Trophoblast cell (in vitro differentiated cells and primary cell): ENCODE results near the gene MYCBPAP.
A peak's percentile ranks its signal among the peaks of the same experiment; 100 is the strongest.

Experiments
- DNase-seq, 2 donors: peaks; one replicate each; pipeline ENCODE4 v3.0.0-alpha.2; 2016
- H2AFZ ChIP-seq: 2 replicates; pipeline ENCODE4 v1.6.1; 2013; ENCODE audit warnings: low read length, moderate library complexity, mild to moderate bottlenecking; ENCODE audit not compliant: insufficient read depth, poor library complexity
- H2AK5ac ChIP-seq: 2 replicates; pipeline ENCODE4 v1.6.1; 2013; ENCODE audit warnings: mild to moderate bottlenecking, low read length
- H2BK120ac ChIP-seq: 2 replicates; pipeline ENCODE4 v1.6.1; 2013; ENCODE audit warnings: low read length, mild to moderate bottlenecking, moderate library complexity; ENCODE audit not compliant: insufficient read depth, poor library complexity
- H2BK12ac ChIP-seq: 2 replicates; pipeline ENCODE4 v1.6.1; 2013; ENCODE audit warnings: mild to moderate bottlenecking, low read length, moderate library complexity
- H2BK5ac ChIP-seq: 2 replicates; pipeline ENCODE4 v1.6.1; 2013; ENCODE audit warnings: low read length, low read depth, moderate library complexity, mild to moderate bottlenecking; ENCODE audit not compliant: poor library complexity
- H3K14ac ChIP-seq: 2 replicates; pipeline ENCODE4 v1.6.1; 2013; ENCODE audit warnings: mild to moderate bottlenecking, low read length
- H3K18ac ChIP-seq: 2 replicates; pipeline ENCODE4 v1.6.1; 2013; ENCODE audit warnings: mild to moderate bottlenecking, low read length
- H3K23ac ChIP-seq: 2 replicates; pipeline ENCODE4 v1.6.1; 2013; ENCODE audit warnings: low read length
- H3K27ac ChIP-seq: 2 replicates; pipeline ENCODE4 v1.5.1; 2013; ENCODE audit warnings: low read depth, mild to moderate bottlenecking, inconsistent platforms, low read length, moderate library complexity
- H3K27me3 ChIP-seq: 2 replicates; pipeline ENCODE4 v1.6.1; 2013; ENCODE audit warnings: inconsistent platforms, mild to moderate bottlenecking, low read length, moderate library complexity; ENCODE audit not compliant: insufficient read depth
- H3K36me3 ChIP-seq, 2 experiments: 1 replicate in 1 of 2; 2 replicates in 1 of 2; pipeline ENCODE4 v1.6.1; 2013; ENCODE audit warnings: low read length in 2 of 2, mild to moderate bottlenecking in 2 of 2, moderate library complexity in 1 of 2; ENCODE audit not compliant: insufficient read depth in 2 of 2, control insufficient read depth in 1 of 2
- H3K4ac ChIP-seq: 2 replicates; pipeline ENCODE4 v1.6.1; 2013; ENCODE audit warnings: low read depth, mild to moderate bottlenecking, low read length, moderate library complexity
- H3K4me1 ChIP-seq, 2 experiments: 1 replicate in 1 of 2; 2 replicates in 1 of 2; pipeline ENCODE4 v1.6.1; 2013; ENCODE audit warnings: low read length in 2 of 2, mild to moderate bottlenecking in 2 of 2, moderate library complexity in 1 of 2; ENCODE audit not compliant: insufficient read depth in 2 of 2, control insufficient read depth in 1 of 2
- H3K4me2 ChIP-seq: 2 replicates; pipeline ENCODE4 v1.6.1; 2013; ENCODE audit warnings: inconsistent platforms, mild to moderate bottlenecking, low read length, moderate library complexity
- H3K4me3 ChIP-seq: 2 replicates; pipeline ENCODE4 v1.5.1; 2013; ENCODE audit warnings: mild to moderate bottlenecking, low read depth, low read length, inconsistent platforms
- H3K79me1 ChIP-seq: one replicate; pipeline ENCODE4 v1.6.1; 2013; ENCODE audit warnings: low read length
- H3K79me2 ChIP-seq: 2 replicates; pipeline ENCODE4 v1.6.1; 2013; ENCODE audit warnings: low read length, mild to moderate bottlenecking; ENCODE audit not compliant: control insufficient read depth, insufficient read depth, poor library complexity
- H3K9ac ChIP-seq: 2 replicates; pipeline ENCODE4 v1.6.1; 2013; ENCODE audit warnings: mild to moderate bottlenecking, low read length
- H3K9me3 ChIP-seq: 2 replicates; pipeline ENCODE4 v1.6.1; 2013; ENCODE audit warnings: low read depth, mild to moderate bottlenecking, control low read depth, inconsistent platforms, low read length; ENCODE audit not compliant: insufficient read depth
- H4K12ac ChIP-seq: 2 replicates; pipeline ENCODE4 v1.6.1; 2013; ENCODE audit warnings: low read depth, mild to moderate bottlenecking, low read length, moderate library complexity
- H4K8ac ChIP-seq: 2 replicates; pipeline ENCODE4 v1.6.1; 2013; ENCODE audit warnings: low read depth, mild to moderate bottlenecking, low read length, moderate library complexity
- H4K91ac ChIP-seq: one replicate; pipeline ENCODE4 v1.6.1; 2013; ENCODE audit warnings: low read depth, mild to moderate bottlenecking, low read length, moderate library complexity
- WGBS: extraction: QIAGEN DNeasy Blood & Tissue Kit; methylation state at CpG from one replicate; pipeline ENCODE4 v1.1.7; 2013; ENCODE audit warnings: missing lambda C conversion rate; ENCODE audit not compliant: insufficient read length, insufficient coverage; ENCODE audit errors: extremely low coverage; 5-methylcytosine and 5-hydroxymethylcytosine counted together

The MYCBPAP gene

GRCh38 chr17:50527949-50528474 lies 19.8 kb downstream of the MYCBPAP start:
- H2AFZ ChIP-seq: no peak overlapping the region
- no CpG with 5 or more reads among the region's 4 CpGs for WGBS
- peaks cover 12% of the 10 kb centered on the region for H3K79me1 ChIP-seq
- H2BK5ac ChIP-seq: no peak overlapping the region
- H3K23ac ChIP-seq: no peak overlapping the region
- H3K4me1 ChIP-seq: peaks cover 22 to 29% of the 10 kb centered on the region in 2 experiments
- no peak overlapping the region for H3K4me2 ChIP-seq
- H3K4me3 ChIP-seq: no peak overlapping the region
- no peak overlapping the region for H4K91ac ChIP-seq
- no peak overlapping the region for H3K9ac ChIP-seq
- no peak overlapping the region for H3K27ac ChIP-seq
- no peak overlapping the region for H2AK5ac ChIP-seq
- no peak overlapping the region for H2BK120ac ChIP-seq
- peaks cover 3% of the 10 kb centered on the region for H3K79me2 ChIP-seq
- no peak overlapping the region for H3K14ac ChIP-seq
- H3K36me3 ChIP-seq: no peaks in the 10 kb centered on the region
- no peak overlapping the region for H3K4ac ChIP-seq
- DNase-seq: no peak
- H4K12ac ChIP-seq: no peak overlapping the region
- no peaks in the 10 kb centered on the region for H3K9me3 ChIP-seq
- H3K27me3 ChIP-seq: no peaks in the 10 kb centered on the region
- no peak overlapping the region for H2BK12ac ChIP-seq
- no peak overlapping the region for H3K18ac ChIP-seq
- H4K8ac ChIP-seq: no peak overlapping the region

- no peak for DNase-seq
- no peak overlapping the region for H3K23ac ChIP-seq
- no peak overlapping the region for H3K4ac ChIP-seq
- H3K27me3 ChIP-seq: no peaks in the 10 kb centered on the region
- peaks cover 5% of the 10 kb centered on the region for H3K79me2 ChIP-seq
- no peaks in the 10 kb centered on the region for H3K36me3 ChIP-seq
- no peak overlapping the region for H3K27ac ChIP-seq
- no peak overlapping the region for H3K14ac ChIP-seq
- no peak overlapping the region for H3K4me2 ChIP-seq
- peaks cover 21% of the 10 kb centered on the region for H3K79me1 ChIP-seq
- no peak overlapping the region for H4K91ac ChIP-seq
- no peak overlapping the region for H3K4me3 ChIP-seq
- H3K4me1 ChIP-seq: peaks cover 28 to 34% of the 10 kb centered on the region in 2 experiments
- no peak overlapping the region for H4K8ac ChIP-seq
- no peak overlapping the region for H2BK120ac ChIP-seq
- no peak overlapping the region for H2BK12ac ChIP-seq
- H3K9ac ChIP-seq: no peak overlapping the region
- H4K12ac ChIP-seq: no peak overlapping the region
- H2AFZ ChIP-seq: no peak overlapping the region
- no peaks in the 10 kb centered on the region for H3K9me3 ChIP-seq
- H2BK5ac ChIP-seq: no peak overlapping the region
- H2AK5ac ChIP-seq: no peak overlapping the region
- H3K18ac ChIP-seq: no peak overlapping the region
- no CpG with 5 or more reads among the region's 7 CpGs for WGBS
Measured at GRCh38 chr17:50529849-50530248, 21.6 kb downstream of the MYCBPAP start.

DNA sequence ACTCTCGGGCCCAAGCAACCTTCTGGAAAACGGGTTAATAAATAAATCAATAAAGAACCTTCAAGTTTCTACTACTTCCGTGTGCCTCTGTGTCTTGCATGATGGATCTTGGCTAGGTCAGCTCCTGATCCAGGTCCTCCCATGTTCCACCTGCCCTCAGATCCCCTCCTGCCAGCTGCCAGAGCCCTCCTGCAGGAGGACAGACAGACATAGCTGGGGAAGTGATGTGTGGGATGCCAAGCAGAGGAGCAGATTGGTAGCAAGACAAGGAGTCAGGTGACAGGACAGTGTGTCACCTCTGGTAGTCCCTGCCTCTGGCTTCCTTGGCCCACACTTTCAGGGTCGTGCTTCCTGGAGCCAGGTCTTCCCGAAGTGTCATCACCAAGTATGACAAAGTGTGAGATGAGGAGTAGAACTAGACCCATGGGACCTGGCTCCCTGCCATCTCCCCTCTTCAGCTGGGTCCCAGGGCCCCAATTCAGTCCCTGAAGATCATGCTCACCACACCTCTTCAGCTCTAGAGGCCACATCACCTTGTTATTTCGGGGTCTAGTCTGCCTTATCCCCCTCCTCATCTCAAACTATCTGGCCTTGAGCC lies 23.3 kb downstream of the MYCBPAP start:
- no CpG with 5 or more reads among the region's 6 CpGs for WGBS
- peak overlapping the region; percentile 15 for H3K18ac ChIP-seq
- H3K27ac ChIP-seq: no peak overlapping the region
- H3K36me3 ChIP-seq: peaks cover 4% of the 10 kb centered on the region in 2 experiments
- peaks cover 5% of the 10 kb centered on the region for H3K79me2 ChIP-seq
- no peaks in the 10 kb centered on the region for H3K9me3 ChIP-seq
- DNase-seq: no peak
- no peaks in the 10 kb centered on the region for H3K27me3 ChIP-seq
- peaks cover 31 to 35% of the 10 kb centered on the region in 2 experiments for H3K4me1 ChIP-seq
- no peak overlapping the region for H4K8ac ChIP-seq
- no peak overlapping the region for H3K4ac ChIP-seq
- H3K79me1 ChIP-seq: peaks cover 22% of the 10 kb centered on the region
- H3K4me3 ChIP-seq: no peak overlapping the region
- no peak overlapping the region for H3K14ac ChIP-seq
- no peak overlapping the region for H3K9ac ChIP-seq
- no peak overlapping the region for H2AK5ac ChIP-seq
- H4K12ac ChIP-seq: no peak overlapping the region
- peak overlapping the region; percentile 63 for H2BK12ac ChIP-seq
- no peak overlapping the region for H3K4me2 ChIP-seq
- H2AFZ ChIP-seq: no peak overlapping the region
- H3K23ac ChIP-seq: no peak overlapping the region
- peak overlapping the region; percentile 7 for H2BK5ac ChIP-seq
- peak overlapping the region; percentile 49 for H2BK120ac ChIP-seq
- peak overlapping the region; percentile 78 for H4K91ac ChIP-seq

DNA sequence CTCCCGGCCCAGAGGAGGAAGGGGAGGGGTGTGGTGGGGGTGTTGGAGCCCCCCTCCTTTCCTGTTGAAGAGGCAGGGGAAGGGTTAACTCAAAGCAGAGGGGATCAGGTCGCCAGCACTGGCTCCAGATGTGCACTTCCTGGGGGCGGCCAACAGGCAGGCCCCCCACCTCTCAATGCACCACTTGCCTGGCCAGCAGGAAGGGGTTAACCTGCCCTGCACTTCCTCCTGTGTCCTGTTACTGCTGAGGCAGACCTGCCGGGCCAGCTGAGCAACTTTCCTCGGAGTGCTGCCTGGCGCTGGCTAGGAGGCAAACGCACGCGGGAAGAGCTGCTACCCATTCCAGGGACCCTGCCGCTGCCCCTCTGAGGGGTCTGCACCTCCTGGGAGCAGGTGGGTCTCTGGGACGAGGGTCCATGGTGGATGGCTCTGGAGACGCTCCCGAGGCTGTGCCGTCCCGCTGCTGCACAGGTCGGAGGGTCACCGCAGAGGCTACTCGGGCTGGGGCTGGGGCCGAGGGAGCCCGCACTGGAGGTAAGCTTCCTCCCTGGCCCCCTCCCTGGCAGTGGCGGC lies 24.3 kb downstream of the MYCBPAP start, which contains the start of gene EPN3:
TSS of gene EPN3 (plus strand) at position 284 of the 573 bp plus-strand sequence. CDS start 3,822 bp downstream, outside the sequence.
- peak within 1 kb of the TSS; percentile 50 for H3K27ac ChIP-seq
- H3K27me3 ChIP-seq: no peaks in the 10 kb centered on the region
- peak within 1 kb of the TSS; percentile 88 for H3K4me2 ChIP-seq
- peaks cover 22% of the 10 kb centered on the region for H3K79me1 ChIP-seq
- H3K18ac ChIP-seq: peak within 1 kb of the TSS; percentile 72
- peak within 1 kb of the TSS; percentile 50 for H2AFZ ChIP-seq
- no CpG with 5 or more reads among the region's 21 CpGs for whole genome bisulfite sequencing
- peak within 1 kb of the TSS; percentile 63 for H2BK12ac ChIP-seq
- peaks cover 12 to 15% of the 10 kb centered on the region in 2 experiments for H3K36me3 ChIP-seq
- H3K14ac ChIP-seq: peak within 1 kb of the TSS; percentile 54
- peak within 1 kb of the TSS; percentile 72 for H3K4me3 ChIP-seq
- H3K9me3 ChIP-seq: no peaks in the 10 kb centered on the region
- H3K9ac ChIP-seq: peak within 1 kb of the TSS; percentile 67
- peak within 1 kb of the TSS; percentile 10 for H4K12ac ChIP-seq
- H4K91ac ChIP-seq: peak within 1 kb of the TSS; percentile 82
- no peak within 1 kb of the TSS for H3K23ac ChIP-seq
- H4K8ac ChIP-seq: peak within 1 kb of the TSS; percentile 74
- H2BK120ac ChIP-seq: peak within 1 kb of the TSS; percentile 49
- H2AK5ac ChIP-seq: peak within 1 kb of the TSS; percentile 17
- peaks cover 5% of the 10 kb centered on the region for H3K79me2 ChIP-seq
- peaks cover 31 to 35% of the 10 kb centered on the region in 2 experiments for H3K4me1 ChIP-seq
- H3K4ac ChIP-seq: peak within 1 kb of the TSS; percentile 20
- DNase-seq: peak; percentile 64 to 76
- peak within 1 kb of the TSS; percentile 43 for H2BK5ac ChIP-seq
